Endothelial cell of umbilical vein (primary cell): ENCODE results near the gene CLEC16A.

Experiments used
- EZH2 ChIP-seq: IDR thresholded peaks from 2 replicates; pipeline ENCODE4 v1.6.1; 2012; ENCODE audit warnings: borderline replicate concordance, low read depth, mild to moderate bottlenecking, moderate library complexity, low read length, inconsistent platforms; ENCODE audit not compliant: severe bottlenecking
- MYC ChIP-seq: IDR thresholded peaks from one replicate; pipeline ENCODE4 v1.6.1; 2011; ENCODE audit warnings: mild to moderate bottlenecking, low read depth, low read length
- POLR2A ChIP-seq: IDR thresholded peaks from 2 replicates; pipeline ENCODE4 v1.6.1; 2012; ENCODE audit warnings: low read depth, mild to moderate bottlenecking, control low read depth, low read length
- TF ChIP-seq, protein P1 (sequence below), 2 donors: IDR thresholded peaks; 1 replicate in 1 of 2; 2 replicates in 1 of 2; pipeline ENCODE4 v1.5.1; 2011; ENCODE audit warnings: low read length in 2 of 2, mild to moderate bottlenecking in 2 of 2, moderate library complexity in 2 of 2, control low read depth in 1 of 2, inconsistent platforms in 1 of 2, low read depth in 1 of 2; ENCODE audit not compliant: insufficient read depth in 1 of 2; ENCODE audit errors: extremely low read depth in 1 of 2

DNA sequence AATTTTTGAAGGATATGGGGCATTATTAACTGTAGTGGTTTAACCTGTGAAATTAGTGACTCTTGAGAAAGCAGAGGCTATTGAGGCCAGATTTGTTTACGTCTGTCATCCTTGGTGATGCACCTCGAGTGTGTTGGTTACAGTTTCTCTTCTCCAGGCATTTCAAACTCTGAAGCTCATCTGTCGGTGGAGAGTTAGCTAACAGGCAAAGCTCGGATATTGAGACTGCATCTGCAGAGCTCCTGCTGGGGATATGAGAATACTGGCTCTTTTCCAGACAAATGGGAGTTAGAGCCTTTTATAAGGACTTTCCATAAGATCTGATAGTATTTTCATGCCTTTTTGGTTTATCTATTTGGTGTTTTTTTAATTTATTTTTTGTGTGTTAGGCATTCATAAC, 6.7 kb downstream of the CLEC16A start:
- TF ChIP-seq POLR2A: no peak
- TF ChIP-seq, protein P1, sequence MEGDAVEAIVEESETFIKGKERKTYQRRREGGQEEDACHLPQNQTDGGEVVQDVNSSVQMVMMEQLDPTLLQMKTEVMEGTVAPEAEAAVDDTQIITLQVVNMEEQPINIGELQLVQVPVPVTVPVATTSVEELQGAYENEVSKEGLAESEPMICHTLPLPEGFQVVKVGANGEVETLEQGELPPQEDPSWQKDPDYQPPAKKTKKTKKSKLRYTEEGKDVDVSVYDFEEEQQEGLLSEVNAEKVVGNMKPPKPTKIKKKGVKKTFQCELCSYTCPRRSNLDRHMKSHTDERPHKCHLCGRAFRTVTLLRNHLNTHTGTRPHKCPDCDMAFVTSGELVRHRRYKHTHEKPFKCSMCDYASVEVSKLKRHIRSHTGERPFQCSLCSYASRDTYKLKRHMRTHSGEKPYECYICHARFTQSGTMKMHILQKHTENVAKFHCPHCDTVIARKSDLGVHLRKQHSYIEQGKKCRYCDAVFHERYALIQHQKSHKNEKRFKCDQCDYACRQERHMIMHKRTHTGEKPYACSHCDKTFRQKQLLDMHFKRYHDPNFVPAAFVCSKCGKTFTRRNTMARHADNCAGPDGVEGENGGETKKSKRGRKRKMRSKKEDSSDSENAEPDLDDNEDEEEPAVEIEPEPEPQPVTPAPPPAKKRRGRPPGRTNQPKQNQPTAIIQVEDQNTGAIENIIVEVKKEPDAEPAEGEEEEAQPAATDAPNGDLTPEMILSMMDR (IDR thresholded peaks at IDR 0.05; ENCODE audit: extremely low read depth in 1 of 2, insufficient read depth in 1 of 2, low read depth in 1 of 2, low read length in 2 of 2): no peak
- TF ChIP-seq EZH2: no peak
- TF ChIP-seq MYC: no peak
